SK-N-SH treated with all-trans-retinoic acid at 6 μM for 48 hours (cell line): ENCODE measurements around the gene USF3.

Source experiments
- ATAC-seq: fragments of 200-7000 bp; cut with Tn5 transposase; 3 replicates; pipeline ENCODE4 v1.9.1; 2020; ENCODE audit warnings: mild to moderate bottlenecking, moderate library complexity
- ARNTL ChIP-seq: fragments of 450-650 bp; formaldehyde crosslinking; IDR thresholded peaks from 2 replicates; pipeline ENCODE4 v1.5.0; 2020; ENCODE audit warnings: low read depth, mild to moderate bottlenecking, moderate library complexity, borderline replicate concordance
- BACH2 ChIP-seq: fragments of 250-450 bp; sonication (Bioruptor Pico); IDR thresholded peaks from 2 replicates; pipeline ENCODE4 v1.9.0; 2021; ENCODE audit warnings: mild to moderate bottlenecking, borderline replicate concordance
- CSDC2 ChIP-seq: fragments of 250-450 bp; sonication (Bioruptor Pico); IDR thresholded peaks from 2 replicates; pipeline ENCODE4 v1.5.0; 2020; ENCODE audit warnings: mild to moderate bottlenecking, moderate library complexity
- GLIS3 ChIP-seq: fragments of 250-450 bp; sonication (Bioruptor Pico); IDR thresholded peaks from 2 replicates; pipeline ENCODE4 v1.5.0; 2020; ENCODE audit warnings: mild to moderate bottlenecking, moderate library complexity
- ISL1 ChIP-seq: fragments of 250-450 bp; sonication (Bioruptor Pico); IDR thresholded peaks from 2 replicates; pipeline ENCODE4 v2.1.2; 2022; ENCODE audit warnings: mild to moderate bottlenecking, moderate library complexity
- OSR1 ChIP-seq: fragments of 250-450 bp; sonication (Bioruptor Pico); IDR thresholded peaks from 2 replicates; pipeline ENCODE4 v1.8.0; 2022; ENCODE audit warnings: moderate library complexity, mild to moderate bottlenecking, inconsistent platforms
- PPARA ChIP-seq: fragments of 250-450 bp; sonication (Bioruptor Pico); IDR thresholded peaks from 2 replicates; pipeline ENCODE4 v1.5.0; 2020; ENCODE audit warnings: mild to moderate bottlenecking, borderline replicate concordance
- RARB ChIP-seq: fragments of 250-450 bp; sonication (Bioruptor Pico); IDR thresholded peaks from 2 replicates; pipeline ENCODE4 v1.8.0; 2021; ENCODE audit warnings: mild to moderate bottlenecking, moderate library complexity
- SNAI2 ChIP-seq: fragments of 250-450 bp; sonication (Bioruptor Pico); IDR thresholded peaks from 2 replicates; pipeline ENCODE4 v1.5.0; 2020; ENCODE audit warnings: mild to moderate bottlenecking, moderate library complexity
- TCF4 ChIP-seq: fragments of 250-450 bp; sonication (Bioruptor Pico); IDR thresholded peaks from 2 replicates; pipeline ENCODE4 v1.8.0; 2021; ENCODE audit warnings: mild to moderate bottlenecking, moderate library complexity, borderline replicate concordance
- TOX ChIP-seq: fragments of 250-450 bp; sonication (Bioruptor Pico); IDR thresholded peaks from 2 replicates; pipeline ENCODE4 v1.8.0; 2021; ENCODE audit warnings: mild to moderate bottlenecking, moderate library complexity, borderline replicate concordance
- ZC3H10 ChIP-seq: fragments of 250-450 bp; sonication (Bioruptor Pico); IDR thresholded peaks from 2 replicates; pipeline ENCODE4 v1.5.1; 2021; ENCODE audit warnings: mild to moderate bottlenecking, moderate library complexity
- ZFP3 ChIP-seq: fragments of 250-450 bp; sonication (Bioruptor Pico); IDR thresholded peaks from 2 replicates; pipeline ENCODE4 v1.5.0; 2020; ENCODE audit warnings: mild to moderate bottlenecking, moderate library complexity
- ZFP30 ChIP-seq: fragments of 450-650 bp; formaldehyde crosslinking; IDR thresholded peaks from 2 replicates; pipeline ENCODE4 v1.5.0; 2022; ENCODE audit warnings: mild to moderate bottlenecking, moderate library complexity
- ZNF565 ChIP-seq: fragments of 450-650 bp; formaldehyde crosslinking; conservative IDR thresholded peaks from 2 replicates; pipeline ENCODE4 v1.5.0; 2020; ENCODE audit warnings: low read depth, mild to moderate bottlenecking, moderate library complexity
- ZNF70 ChIP-seq: fragments of 450-650 bp; formaldehyde crosslinking; IDR thresholded peaks from 2 replicates; pipeline ENCODE4 v1.5.0; 2020; ENCODE audit warnings: mild to moderate bottlenecking, moderate library complexity
- TF ChIP-seq, protein P1 (sequence below): fragments of 250-450 bp; sonication (Bioruptor Pico); IDR thresholded peaks from 2 replicates; pipeline ENCODE4 v1.5.0; 2020; ENCODE audit warnings: mild to moderate bottlenecking, moderate library complexity
- TF ChIP-seq, protein P2 (sequence below): fragments of 250-450 bp; sonication (Bioruptor Pico); IDR thresholded peaks from 2 replicates; pipeline ENCODE4 v1.8.0; 2020; ENCODE audit warnings: mild to moderate bottlenecking, moderate library complexity, borderline replicate concordance
- TF ChIP-seq, protein P3 (sequence below): fragments of 250-450 bp; sonication (Bioruptor Pico); IDR thresholded peaks from 2 replicates; pipeline ENCODE4 v1.5.1; 2020; ENCODE audit warnings: low read depth, mild to moderate bottlenecking, moderate library complexity
- TF ChIP-seq, protein P4 (sequence below): fragments of 250-450 bp; sonication (Bioruptor Pico); IDR thresholded peaks from 2 replicates; pipeline ENCODE4 v1.8.0; 2021; ENCODE audit warnings: low read depth, mild to moderate bottlenecking, moderate library complexity, borderline replicate concordance

USF3 gene

DNA sequence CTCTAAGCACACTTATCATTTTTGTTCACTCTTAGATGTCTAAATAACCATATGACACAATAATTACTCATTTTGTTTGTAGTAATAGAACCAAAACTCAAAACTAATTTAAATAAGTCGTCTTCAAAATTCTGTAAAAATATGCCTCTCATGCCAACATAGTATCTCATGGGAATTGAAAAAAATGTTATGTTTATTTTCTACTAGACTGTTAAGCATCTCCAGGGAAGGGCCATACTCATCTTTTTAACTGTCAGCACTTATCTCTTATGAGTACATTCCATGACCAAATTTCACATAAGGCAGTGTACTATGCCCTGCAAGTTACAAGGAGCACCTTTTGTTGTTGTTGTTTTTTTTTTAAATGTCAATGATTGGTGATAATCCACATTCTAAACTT is 18.3 kb upstream of the USF3 start (continued):
- TF ChIP-seq, protein P1, sequence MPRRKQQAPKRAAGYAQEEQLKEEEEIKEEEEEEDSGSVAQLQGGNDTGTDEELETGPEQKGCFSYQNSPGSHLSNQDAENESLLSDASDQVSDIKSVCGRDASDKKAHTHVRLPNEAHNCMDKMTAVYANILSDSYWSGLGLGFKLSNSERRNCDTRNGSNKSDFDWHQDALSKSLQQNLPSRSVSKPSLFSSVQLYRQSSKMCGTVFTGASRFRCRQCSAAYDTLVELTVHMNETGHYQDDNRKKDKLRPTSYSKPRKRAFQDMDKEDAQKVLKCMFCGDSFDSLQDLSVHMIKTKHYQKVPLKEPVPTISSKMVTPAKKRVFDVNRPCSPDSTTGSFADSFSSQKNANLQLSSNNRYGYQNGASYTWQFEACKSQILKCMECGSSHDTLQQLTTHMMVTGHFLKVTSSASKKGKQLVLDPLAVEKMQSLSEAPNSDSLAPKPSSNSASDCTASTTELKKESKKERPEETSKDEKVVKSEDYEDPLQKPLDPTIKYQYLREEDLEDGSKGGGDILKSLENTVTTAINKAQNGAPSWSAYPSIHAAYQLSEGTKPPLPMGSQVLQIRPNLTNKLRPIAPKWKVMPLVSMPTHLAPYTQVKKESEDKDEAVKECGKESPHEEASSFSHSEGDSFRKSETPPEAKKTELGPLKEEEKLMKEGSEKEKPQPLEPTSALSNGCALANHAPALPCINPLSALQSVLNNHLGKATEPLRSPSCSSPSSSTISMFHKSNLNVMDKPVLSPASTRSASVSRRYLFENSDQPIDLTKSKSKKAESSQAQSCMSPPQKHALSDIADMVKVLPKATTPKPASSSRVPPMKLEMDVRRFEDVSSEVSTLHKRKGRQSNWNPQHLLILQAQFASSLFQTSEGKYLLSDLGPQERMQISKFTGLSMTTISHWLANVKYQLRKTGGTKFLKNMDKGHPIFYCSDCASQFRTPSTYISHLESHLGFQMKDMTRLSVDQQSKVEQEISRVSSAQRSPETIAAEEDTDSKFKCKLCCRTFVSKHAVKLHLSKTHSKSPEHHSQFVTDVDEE (CRISPR knock-in tag), result no peak
- TF ChIP-seq OSR1 (CRISPR knock-in tag) (no peak), SNAI2 (no peak), TCF4 (no peak), ARNTL (CRISPR knock-in tag) (no peak), ISL1 (CRISPR knock-in tag) (no peak)
- TF ChIP-seq, protein P2, sequence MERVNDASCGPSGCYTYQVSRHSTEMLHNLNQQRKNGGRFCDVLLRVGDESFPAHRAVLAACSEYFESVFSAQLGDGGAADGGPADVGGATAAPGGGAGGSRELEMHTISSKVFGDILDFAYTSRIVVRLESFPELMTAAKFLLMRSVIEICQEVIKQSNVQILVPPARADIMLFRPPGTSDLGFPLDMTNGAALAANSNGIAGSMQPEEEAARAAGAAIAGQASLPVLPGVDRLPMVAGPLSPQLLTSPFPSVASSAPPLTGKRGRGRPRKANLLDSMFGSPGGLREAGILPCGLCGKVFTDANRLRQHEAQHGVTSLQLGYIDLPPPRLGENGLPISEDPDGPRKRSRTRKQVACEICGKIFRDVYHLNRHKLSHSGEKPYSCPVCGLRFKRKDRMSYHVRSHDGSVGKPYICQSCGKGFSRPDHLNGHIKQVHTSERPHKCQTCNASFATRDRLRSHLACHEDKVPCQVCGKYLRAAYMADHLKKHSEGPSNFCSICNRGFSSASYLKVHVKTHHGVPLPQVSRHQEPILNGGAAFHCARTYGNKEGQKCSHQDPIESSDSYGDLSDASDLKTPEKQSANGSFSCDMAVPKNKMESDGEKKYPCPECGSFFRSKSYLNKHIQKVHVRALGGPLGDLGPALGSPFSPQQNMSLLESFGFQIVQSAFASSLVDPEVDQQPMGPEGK, result no peak

DNA sequence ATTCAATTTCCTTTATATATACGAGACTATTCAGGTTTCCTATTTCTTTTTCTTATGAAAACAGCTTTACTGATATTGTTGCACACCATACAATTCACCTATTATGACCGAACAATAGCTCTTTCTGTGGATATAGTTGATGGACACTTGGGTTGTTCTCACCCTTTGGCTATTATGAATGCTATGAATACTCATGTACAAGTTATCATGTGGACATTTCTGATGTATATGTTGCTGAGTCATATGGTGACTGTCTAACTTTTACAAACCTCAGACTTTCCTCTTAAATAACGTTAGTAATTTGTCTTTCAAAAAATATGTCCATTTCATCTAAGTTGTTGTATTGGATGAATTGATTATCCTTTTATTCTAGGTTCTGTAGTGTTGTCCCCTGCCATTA is 15.7 kb upstream of the USF3 start:
- ATAC-seq, result no peak
- TF ChIP-seq TCF4 (no peak), ZC3H10 (CRISPR knock-in tag) (no peak), CSDC2 (CRISPR knock-in tag) (no peak), ZFP30 (CRISPR knock-in tag) (no peak), TOX (CRISPR knock-in tag) (no peak), BACH2 (CRISPR knock-in tag) (no peak), ARNTL (CRISPR knock-in tag) (no peak), PPARA (no peak), ZNF565 (CRISPR knock-in tag) (no peak), SNAI2 (no peak), ISL1 (CRISPR knock-in tag) (no peak), ZNF70 (CRISPR knock-in tag) (no peak), GLIS3 (CRISPR knock-in tag) (no peak)
- TF ChIP-seq, protein P3, sequence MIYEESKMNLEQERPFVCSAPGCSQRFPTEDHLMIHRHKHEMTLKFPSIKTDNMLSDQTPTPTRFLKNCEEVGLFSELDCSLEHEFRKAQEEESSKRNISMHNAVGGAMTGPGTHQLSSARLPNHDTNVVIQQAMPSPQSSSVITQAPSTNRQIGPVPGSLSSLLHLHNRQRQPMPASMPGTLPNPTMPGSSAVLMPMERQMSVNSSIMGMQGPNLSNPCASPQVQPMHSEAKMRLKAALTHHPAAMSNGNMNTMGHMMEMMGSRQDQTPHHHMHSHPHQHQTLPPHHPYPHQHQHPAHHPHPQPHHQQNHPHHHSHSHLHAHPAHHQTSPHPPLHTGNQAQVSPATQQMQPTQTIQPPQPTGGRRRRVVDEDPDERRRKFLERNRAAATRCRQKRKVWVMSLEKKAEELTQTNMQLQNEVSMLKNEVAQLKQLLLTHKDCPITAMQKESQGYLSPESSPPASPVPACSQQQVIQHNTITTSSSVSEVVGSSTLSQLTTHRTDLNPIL (CRISPR knock-in tag), result no peak
- TF ChIP-seq, protein P4, sequence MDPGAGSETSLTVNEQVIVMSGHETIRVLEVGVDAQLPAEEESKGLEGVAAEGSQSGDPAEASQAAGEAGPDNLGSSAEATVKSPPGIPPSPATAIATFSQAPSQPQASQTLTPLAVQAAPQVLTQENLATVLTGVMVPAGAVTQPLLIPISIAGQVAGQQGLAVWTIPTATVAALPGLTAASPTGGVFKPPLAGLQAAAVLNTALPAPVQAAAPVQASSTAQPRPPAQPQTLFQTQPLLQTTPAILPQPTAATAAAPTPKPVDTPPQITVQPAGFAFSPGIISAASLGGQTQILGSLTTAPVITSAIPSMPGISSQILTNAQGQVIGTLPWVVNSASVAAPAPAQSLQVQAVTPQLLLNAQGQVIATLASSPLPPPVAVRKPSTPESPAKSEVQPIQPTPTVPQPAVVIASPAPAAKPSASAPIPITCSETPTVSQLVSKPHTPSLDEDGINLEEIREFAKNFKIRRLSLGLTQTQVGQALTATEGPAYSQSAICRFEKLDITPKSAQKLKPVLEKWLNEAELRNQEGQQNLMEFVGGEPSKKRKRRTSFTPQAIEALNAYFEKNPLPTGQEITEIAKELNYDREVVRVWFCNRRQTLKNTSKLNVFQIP (CRISPR knock-in tag), result no peak
- TF ChIP-seq, protein P2, result no peak

DNA sequence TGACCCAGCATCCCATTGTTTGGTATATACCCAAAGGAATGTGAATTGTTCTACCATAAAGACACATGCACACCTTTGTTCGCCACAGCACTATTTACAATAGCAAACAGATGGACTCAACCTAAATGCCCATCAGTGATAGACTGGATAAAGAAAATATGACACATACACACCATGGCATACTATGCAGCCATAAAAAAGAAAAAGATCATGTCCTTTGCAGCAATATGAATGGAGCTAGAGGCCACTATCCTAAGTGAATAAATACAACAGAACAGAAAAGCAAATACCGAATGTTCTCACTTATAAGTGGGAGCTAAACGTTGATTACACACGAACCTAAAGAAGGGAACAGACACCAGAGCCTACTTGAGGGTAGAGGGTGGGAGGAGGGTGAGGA is 11.4 kb upstream of the USF3 start:
- no peak for ATAC-seq
- TF ChIP-seq RARB (CRISPR knock-in tag) (no peak), ZNF70 (CRISPR knock-in tag) (no peak), BACH2 (CRISPR knock-in tag) (no peak), GLIS3 (CRISPR knock-in tag) (no peak), ZNF565 (CRISPR knock-in tag) (no peak), ZFP3 (CRISPR knock-in tag) (no peak), ARNTL (CRISPR knock-in tag) (no peak), SNAI2 (no peak), ZFP30 (CRISPR knock-in tag) (no peak), CSDC2 (CRISPR knock-in tag) (no peak), ZC3H10 (CRISPR knock-in tag) (no peak)
- TF ChIP-seq, protein P2, result no peak
- TF ChIP-seq, protein P3 (CRISPR knock-in tag), result no peak
- TF ChIP-seq, protein P1 (CRISPR knock-in tag), result no peak
